Measurements from ENCODE around the gene DYRK1A.

The DYRK1A gene

DNA sequence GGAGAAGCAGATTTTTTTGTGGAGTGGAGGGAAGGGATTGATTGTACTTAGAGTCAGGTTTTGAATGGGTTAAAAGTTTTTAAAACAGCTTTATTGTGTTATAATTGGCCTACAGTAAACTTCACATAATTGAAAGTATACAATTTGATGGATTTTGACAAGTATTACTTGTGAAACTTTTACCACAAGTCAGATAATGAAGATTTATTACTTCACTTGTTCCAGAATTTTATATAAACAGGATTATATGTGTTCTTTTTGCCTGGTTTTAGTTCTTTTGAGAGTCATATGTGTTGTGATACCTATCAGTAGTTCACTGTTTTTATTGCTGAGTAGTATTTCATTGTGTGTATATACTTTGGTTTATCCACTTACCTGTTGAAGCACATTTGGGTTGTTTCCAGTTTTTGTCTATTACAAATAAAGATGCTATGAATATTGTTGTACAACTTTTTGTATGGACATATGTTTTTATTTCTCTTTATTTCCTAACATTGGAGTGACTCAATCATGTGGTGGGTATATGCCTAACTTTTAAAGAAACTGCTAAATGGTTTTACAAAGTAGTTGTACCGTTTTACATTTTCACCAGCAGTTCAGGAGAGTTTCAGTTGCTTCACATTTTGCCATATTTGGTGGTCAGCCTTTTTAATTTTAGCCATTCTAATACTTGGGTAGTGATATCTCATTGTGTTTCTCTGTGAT lies 71.0 kb downstream of the DYRK1A start:
- Histone ChIP-seq H3K4me3 (ENCODE audit: low read depth, low read length) (no peak overlapping the region), H3K36me3 (replicated peaks) (no peaks in the 10 kb centered on the region), H3K27me3 (replicated peaks) (no peaks in the 10 kb centered on the region), H3K27ac (no peak overlapping the region)
- DNase-seq = no peak
- TF ChIP-seq, protein P1, sequence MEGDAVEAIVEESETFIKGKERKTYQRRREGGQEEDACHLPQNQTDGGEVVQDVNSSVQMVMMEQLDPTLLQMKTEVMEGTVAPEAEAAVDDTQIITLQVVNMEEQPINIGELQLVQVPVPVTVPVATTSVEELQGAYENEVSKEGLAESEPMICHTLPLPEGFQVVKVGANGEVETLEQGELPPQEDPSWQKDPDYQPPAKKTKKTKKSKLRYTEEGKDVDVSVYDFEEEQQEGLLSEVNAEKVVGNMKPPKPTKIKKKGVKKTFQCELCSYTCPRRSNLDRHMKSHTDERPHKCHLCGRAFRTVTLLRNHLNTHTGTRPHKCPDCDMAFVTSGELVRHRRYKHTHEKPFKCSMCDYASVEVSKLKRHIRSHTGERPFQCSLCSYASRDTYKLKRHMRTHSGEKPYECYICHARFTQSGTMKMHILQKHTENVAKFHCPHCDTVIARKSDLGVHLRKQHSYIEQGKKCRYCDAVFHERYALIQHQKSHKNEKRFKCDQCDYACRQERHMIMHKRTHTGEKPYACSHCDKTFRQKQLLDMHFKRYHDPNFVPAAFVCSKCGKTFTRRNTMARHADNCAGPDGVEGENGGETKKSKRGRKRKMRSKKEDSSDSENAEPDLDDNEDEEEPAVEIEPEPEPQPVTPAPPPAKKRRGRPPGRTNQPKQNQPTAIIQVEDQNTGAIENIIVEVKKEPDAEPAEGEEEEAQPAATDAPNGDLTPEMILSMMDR (IDR thresholded peaks at IDR 0.05; ENCODE audit: low read depth, low read length, missing control alignments) = no peak
- in situ Hi-C loops (cut with HindIII; ENCODE audit: low pct_ligation_motif_present, low sequenced_read_pairs) = no loop called here

DNA sequence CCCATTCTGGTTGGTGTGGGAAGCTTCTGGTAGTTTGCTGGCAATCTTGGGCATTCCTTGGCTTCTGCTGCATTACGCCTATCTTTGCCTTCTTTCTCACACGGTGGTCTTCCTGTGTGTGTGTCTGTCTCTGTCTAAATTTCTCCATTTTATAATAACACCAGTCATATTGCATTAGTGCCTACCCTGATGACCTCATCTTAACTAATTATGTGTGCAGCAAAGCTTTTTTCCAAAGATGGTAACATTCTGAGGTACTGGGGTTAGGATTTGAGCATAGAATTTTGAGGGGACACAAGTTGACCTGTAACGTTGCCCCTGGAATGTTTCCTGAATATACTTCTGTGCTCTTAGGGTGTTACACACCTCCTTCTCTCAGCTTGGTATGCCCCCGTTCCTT lies 77.1 kb downstream of the DYRK1A start:
- in situ Hi-C loops (cut with HindIII; ENCODE audit: low pct_ligation_motif_present, low sequenced_read_pairs) = no loop called here
- H3K27ac ChIP-seq = no peak overlapping the region
- no peaks in the 10 kb centered on the region for H3K27me3 ChIP-seq (replicated peaks)
- DNase-seq = no peak
- no peak overlapping the region for H3K4me3 ChIP-seq (ENCODE audit: low read depth, low read length)
- TF ChIP-seq, protein P1 (IDR thresholded peaks at IDR 0.05; ENCODE audit: low read depth, low read length, missing control alignments) = no peak
- H3K36me3 ChIP-seq (replicated peaks) = no peaks in the 10 kb centered on the region

DNA sequence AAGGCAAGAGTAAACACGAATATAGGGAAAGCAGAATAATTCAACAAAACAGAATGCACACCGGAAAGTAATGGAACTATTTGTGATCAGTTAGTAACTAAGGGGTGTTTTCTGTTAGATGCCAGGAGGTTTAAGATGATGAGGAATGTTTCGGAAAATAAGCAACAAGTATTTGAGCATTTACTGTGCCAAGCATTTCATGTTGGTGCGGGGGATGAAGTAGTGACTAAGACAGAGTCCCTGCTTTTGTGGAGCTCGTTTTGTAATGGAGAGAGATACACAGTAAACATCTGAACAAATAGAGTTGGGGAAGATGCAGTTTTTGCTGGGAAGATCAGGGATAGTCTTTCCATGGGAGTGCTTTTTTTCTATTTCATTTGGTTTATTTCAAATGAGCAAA lies 78.7 kb downstream of the DYRK1A start:
- no peak for DNase-seq
- Histone ChIP-seq H3K27ac (no peak overlapping the region), H3K4me3 (ENCODE audit: low read depth, low read length) (no peak overlapping the region), H3K27me3 (replicated peaks) (no peaks in the 10 kb centered on the region), H3K36me3 (replicated peaks) (no peaks in the 10 kb centered on the region)
- in situ Hi-C loops (cut with HindIII; ENCODE audit: low pct_ligation_motif_present, low sequenced_read_pairs) = no loop called here
- TF ChIP-seq, protein P1 (IDR thresholded peaks at IDR 0.05; ENCODE audit: low read depth, low read length, missing control alignments) = no peak

DNA sequence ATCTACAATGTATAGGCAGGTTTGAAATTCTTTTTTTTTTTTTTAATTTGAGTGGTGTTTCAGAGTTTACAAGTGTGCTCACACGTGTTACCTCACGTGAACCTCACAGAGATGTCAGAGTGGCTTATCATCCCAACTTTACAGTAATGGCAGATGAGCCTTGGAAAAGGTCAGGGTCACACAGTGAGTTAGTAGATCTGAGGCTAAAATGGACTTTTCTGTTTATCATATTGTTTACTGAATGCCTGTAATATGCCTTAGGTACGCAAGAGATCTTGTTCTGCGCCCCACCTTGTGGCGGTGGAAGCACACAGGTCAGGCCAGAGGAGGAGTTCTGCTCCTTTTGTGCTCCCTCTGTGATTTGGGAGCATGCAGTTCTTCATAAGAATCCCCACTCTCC lies 80.0 kb downstream of the DYRK1A start:
- no peak for DNase-seq
- Histone ChIP-seq H3K27ac (no peak overlapping the region), H3K27me3 (replicated peaks) (no peaks in the 10 kb centered on the region), H3K4me3 (ENCODE audit: low read depth, low read length) (no peak overlapping the region), H3K36me3 (replicated peaks) (no peaks in the 10 kb centered on the region)
- in situ Hi-C loops (cut with HindIII; ENCODE audit: low pct_ligation_motif_present, low sequenced_read_pairs) = no loop called here
- TF ChIP-seq, protein P1 (IDR thresholded peaks at IDR 0.05; ENCODE audit: low read depth, low read length, missing control alignments) = no peak

DNA sequence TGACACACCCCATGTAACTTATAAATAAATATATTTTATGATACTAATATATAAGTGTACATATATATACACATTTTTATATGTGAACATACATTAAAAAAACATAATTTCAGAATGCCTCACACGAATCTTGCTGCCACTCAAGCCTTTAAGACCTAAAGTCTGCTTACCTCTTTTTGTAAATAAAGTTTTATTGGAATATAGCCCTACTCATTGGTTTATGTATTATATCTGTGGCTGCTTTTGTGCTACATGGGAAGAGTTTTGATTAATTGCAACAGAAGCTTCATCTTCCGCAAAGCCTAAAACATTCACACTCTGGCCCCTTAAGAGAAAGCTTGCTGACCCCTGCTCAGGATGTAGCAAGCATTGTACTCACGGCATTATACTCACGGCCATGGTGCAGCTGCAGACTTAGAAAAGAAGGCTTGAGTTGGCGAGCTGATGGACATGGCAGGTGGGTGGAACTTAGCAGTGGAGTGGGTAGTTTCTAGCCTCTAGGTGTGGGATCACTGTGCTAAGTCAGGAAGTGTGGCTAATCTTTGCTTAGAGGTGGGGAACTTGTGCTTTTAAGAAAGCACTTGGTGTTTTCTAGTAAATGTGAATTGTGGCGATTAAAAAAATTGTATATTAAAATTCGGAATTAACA lies 80.8 kb downstream of the DYRK1A start:
- H3K4me3 ChIP-seq (ENCODE audit: low read depth, low read length) = no peak overlapping the region
- in situ Hi-C loops (cut with HindIII; ENCODE audit: low pct_ligation_motif_present, low sequenced_read_pairs) = no loop called here
- H3K27me3 ChIP-seq (replicated peaks) = no peaks in the 10 kb centered on the region
- H3K27ac ChIP-seq = no peak overlapping the region
- no peaks in the 10 kb centered on the region for H3K36me3 ChIP-seq (replicated peaks)
- DNase-seq = no peak
- TF ChIP-seq, protein P1 (IDR thresholded peaks at IDR 0.05; ENCODE audit: low read depth, low read length, missing control alignments) = no peak

Measured in brain microvascular endothelial cell (primary cell).